SK-N-SH (cell line): ENCODE results near the gene GON7. TPM values are rescaled to one million over a fixed set of nuclear protein-coding genes. Genes with fewer than 3 reads are reported as not detected.

ENCODE experiments used
- CTCF ChIA-PET: fragments of 300-600, 350-600 bp; formaldehyde crosslinking; extraction: SDS; loops from one replicate; lab custom pipeline; 2021; lab: Yijun Ruan, JAX
- POLR2A ChIA-PET: fragments of 350-600 bp; sonication (Branson Sonifier 250); formaldehyde crosslinking; extraction: SDS; loops from one replicate; lab custom pipeline; 2020; ENCODE audit warnings: antibody characterized with exemption, inconsistent platforms; lab: Yijun Ruan, JAX
- DNase-seq: peaks from one replicate; pipeline ENCODE4 v3.0.0; 2012
- H2AFZ ChIP-seq: fragments of 200-600 bp; sonication (generic); 2 replicates; pipeline ENCODE4 v1.8.1; 2016; ENCODE audit warnings: antibody characterized with exemption, mild to moderate bottlenecking, low read depth
- H3F3A ChIP-seq: fragments of 200-600 bp; sonication (generic); replicated peaks from 2 replicates; pipeline ENCODE3; 2016; ENCODE audit warnings: antibody characterized with exemption, mild to moderate bottlenecking; ENCODE audit not compliant: insufficient read depth
- H3K27ac ChIP-seq, 2 experiments: fragments of 200-500 bp in 1 of 2; fragments of 200-600 bp in 1 of 2; sonication (Bioruptor generic) in 1 of 2; sonication (generic), shearing (Covaris generic) in 1 of 2; 2 replicates each; pipeline versions ENCODE4 v1.5.1 to v1.6.1; 2014 to 2016; ENCODE audit warnings: low read depth in 2 of 2, inconsistent platforms in 1 of 2, low read length in 1 of 2, mild to moderate bottlenecking in 1 of 2, mixed read lengths in 1 of 2
- H3K27me3 ChIP-seq: fragments of 200-600 bp; sonication (generic), shearing (Covaris generic); 2 replicates; pipeline ENCODE4 v1.6.1; 2016; ENCODE audit warnings: mixed run types; ENCODE audit not compliant: insufficient read depth
- H3K36me3 ChIP-seq, 2 experiments: fragments of 200-500 bp in 1 of 2; fragments of 200-600 bp in 1 of 2; sonication (Bioruptor generic) in 1 of 2; sonication (generic) in 1 of 2; replicated peaks in 1 of 2; 2 replicates each; pipeline versions ENCODE3 to v1.5.1; 2014 to 2016; ENCODE audit warnings: low read length in 1 of 2, mild to moderate bottlenecking in 1 of 2; ENCODE audit not compliant: insufficient read depth in 2 of 2, control insufficient read depth in 1 of 2
- H3K4me1 ChIP-seq, 2 experiments: fragments of 200-500 bp in 1 of 2; fragments of 200-600 bp in 1 of 2; sonication (Bioruptor generic) in 1 of 2; sonication (generic), shearing (Covaris generic) in 1 of 2; 2 replicates each; pipeline versions ENCODE4 v1.5.1 to v1.6.1; 2014 to 2016; ENCODE audit warnings: low read depth in 1 of 2, low read length in 1 of 2, mixed run types in 1 of 2; ENCODE audit not compliant: insufficient read depth in 2 of 2, control insufficient read depth in 1 of 2
- H3K4me2 ChIP-seq: fragments of 200-600 bp; sonication (generic), shearing (Covaris generic); 2 replicates; pipeline ENCODE4 v1.6.1; 2017; ENCODE audit warnings: mixed run types
- H3K4me3 ChIP-seq, 2 experiments: fragments of 200-500 bp in 1 of 2; fragments of 200-600 bp in 1 of 2; sonication (Bioruptor generic) in 1 of 2; sonication (generic), shearing (Covaris generic) in 1 of 2; 2 replicates each; pipeline versions ENCODE4 v1.5.1 to v1.8.1; 2014 to 2016; ENCODE audit warnings: low read depth in 2 of 2, inconsistent platforms in 1 of 2, low read length in 1 of 2, mild to moderate bottlenecking in 1 of 2, mixed read lengths in 1 of 2, moderate library complexity in 1 of 2
- H3K79me2 ChIP-seq: fragments of 200-600 bp; sonication (generic); 2 replicates; pipeline ENCODE4 v1.8.1; 2017; ENCODE audit warnings: mild to moderate bottlenecking; ENCODE audit not compliant: insufficient read depth
- H3K9ac ChIP-seq: fragments of 200-600 bp; sonication (generic); 2 replicates; pipeline ENCODE4 v1.6.1; 2017; ENCODE audit warnings: mixed run types
- H3K9me2 ChIP-seq: fragments of 200-600 bp; sonication (generic); 2 replicates; pipeline ENCODE4 v1.6.1; 2017; ENCODE audit warnings: mixed run types
- H3K9me3 ChIP-seq: fragments of 200-600 bp; sonication (generic); 2 replicates; pipeline ENCODE4 v1.6.1; 2017; ENCODE audit warnings: mixed run types, mild to moderate bottlenecking, moderate library complexity
- H4K20me1 ChIP-seq: fragments of 200-600 bp; sonication (generic); 2 replicates; pipeline ENCODE4 v1.6.1; 2017; ENCODE audit warnings: mild to moderate bottlenecking, mixed run types; ENCODE audit not compliant: insufficient read depth
- EP300 ChIP-seq, 2 experiments: IDR thresholded peaks; 2 replicates each; pipeline versions ENCODE4 v1.4.0 to v1.6.1; 2012; ENCODE audit warnings: borderline replicate concordance in 1 of 2, low read depth in 1 of 2, low read length in 1 of 2
- FOXJ3 ChIP-seq: sonication (generic); formaldehyde crosslinking; IDR thresholded peaks from 2 replicates; pipeline ENCODE4 v1.5.1; 2020; ENCODE audit warnings: mild to moderate bottlenecking, missing genetic modification reagents
- FOXM1 ChIP-seq: IDR thresholded peaks from 2 replicates; pipeline ENCODE4 v1.4.0; 2012; ENCODE audit warnings: low read depth, mild to moderate bottlenecking
- GATA2 ChIP-seq: sonication (generic); formaldehyde crosslinking; IDR thresholded peaks from 2 replicates; pipeline ENCODE4 v1.5.0; 2020; ENCODE audit warnings: mild to moderate bottlenecking, missing genetic modification reagents
- MXI1 ChIP-seq: IDR thresholded peaks from 2 replicates; pipeline ENCODE4 v1.6.1; 2012; ENCODE audit warnings: mild to moderate bottlenecking, low read depth, low read length, improper control_type of control experiment
- NFIC ChIP-seq: IDR thresholded peaks from 2 replicates; pipeline ENCODE4 v1.4.0; 2012; ENCODE audit warnings: borderline replicate concordance
- POLR2AphosphoS5 ChIP-seq: IDR thresholded peaks from 2 replicates; pipeline ENCODE4 v1.6.1; 2012; ENCODE audit warnings: low read depth, low read length
- RAD21 ChIP-seq: IDR thresholded peaks from 2 replicates; pipeline ENCODE4 v1.6.1; 2012; ENCODE audit warnings: mild to moderate bottlenecking, low read length
- SMC3 ChIP-seq: IDR thresholded peaks from 2 replicates; pipeline ENCODE4 v1.6.1; 2012; ENCODE audit warnings: low read depth, low read length, improper control_type of control experiment
- YY1 ChIP-seq: IDR thresholded peaks from 2 replicates; pipeline ENCODE4 v1.4.0; 2012; ENCODE audit warnings: low read depth, mild to moderate bottlenecking
- WGBS: methylation state at CpG from one replicate; pipeline ENCODE4 v1.1.6; 2017; ENCODE audit warnings: low lambda C conversion rate; 5-methylcytosine and 5-hydroxymethylcytosine counted together
- polyA plus RNA-seq, 3 experiments: library from polyadenylated mRNA; depleted of rRNA; stranded (reverse); fragments of >200 nt; gene quantifications; 2 replicates each; pipeline ENCODE4 v1.2.3, GENCODE V29; 2012
- TF ChIP-seq, protein P1 (sequence below): IDR thresholded peaks from 2 replicates; pipeline ENCODE4 v1.6.1; 2012; ENCODE audit warnings: mild to moderate bottlenecking, low read depth, low read length, moderate library complexity
- TF ChIP-seq, protein P2 (sequence below): IDR thresholded peaks from 2 replicates; pipeline ENCODE4; 2012
- TF ChIP-seq, protein P3 (sequence below): fragments of 150-350 bp; IDR thresholded peaks from 2 replicates; pipeline ENCODE4 v1.6.1; 2016; ENCODE audit warnings: mild to moderate bottlenecking, low read depth, low read length
- TF ChIP-seq, protein P4 (sequence below): IDR thresholded peaks from 2 replicates; pipeline ENCODE4 v1.4.0; 2012; ENCODE audit warnings: low read depth, borderline replicate concordance

Gene GON7
- polyA plus RNA-seq, 1 of the 3 experiments (the other 2 are of a cell fraction), result 14.8 TPM

DNA sequence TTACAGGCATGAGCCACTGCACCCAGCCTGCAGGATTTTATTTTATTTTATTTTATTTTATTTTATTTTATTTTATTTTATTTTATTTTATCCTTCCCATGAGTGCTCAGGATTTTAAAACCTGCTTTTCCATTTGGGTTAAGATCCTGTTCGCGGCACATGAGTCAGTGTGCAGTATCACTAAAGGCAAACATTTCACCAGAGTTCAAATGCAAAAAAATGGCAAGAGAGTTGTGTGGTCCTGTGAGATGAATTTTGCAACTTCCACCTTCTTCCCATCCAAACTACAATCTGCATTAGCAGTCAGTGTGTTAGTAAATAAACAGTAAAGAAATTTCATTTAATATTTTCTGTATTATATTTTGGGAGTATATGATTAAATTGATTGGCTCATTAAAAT lies 51.2 kb downstream of the GON7 start (continued):
- TF ChIP-seq, protein P1, sequence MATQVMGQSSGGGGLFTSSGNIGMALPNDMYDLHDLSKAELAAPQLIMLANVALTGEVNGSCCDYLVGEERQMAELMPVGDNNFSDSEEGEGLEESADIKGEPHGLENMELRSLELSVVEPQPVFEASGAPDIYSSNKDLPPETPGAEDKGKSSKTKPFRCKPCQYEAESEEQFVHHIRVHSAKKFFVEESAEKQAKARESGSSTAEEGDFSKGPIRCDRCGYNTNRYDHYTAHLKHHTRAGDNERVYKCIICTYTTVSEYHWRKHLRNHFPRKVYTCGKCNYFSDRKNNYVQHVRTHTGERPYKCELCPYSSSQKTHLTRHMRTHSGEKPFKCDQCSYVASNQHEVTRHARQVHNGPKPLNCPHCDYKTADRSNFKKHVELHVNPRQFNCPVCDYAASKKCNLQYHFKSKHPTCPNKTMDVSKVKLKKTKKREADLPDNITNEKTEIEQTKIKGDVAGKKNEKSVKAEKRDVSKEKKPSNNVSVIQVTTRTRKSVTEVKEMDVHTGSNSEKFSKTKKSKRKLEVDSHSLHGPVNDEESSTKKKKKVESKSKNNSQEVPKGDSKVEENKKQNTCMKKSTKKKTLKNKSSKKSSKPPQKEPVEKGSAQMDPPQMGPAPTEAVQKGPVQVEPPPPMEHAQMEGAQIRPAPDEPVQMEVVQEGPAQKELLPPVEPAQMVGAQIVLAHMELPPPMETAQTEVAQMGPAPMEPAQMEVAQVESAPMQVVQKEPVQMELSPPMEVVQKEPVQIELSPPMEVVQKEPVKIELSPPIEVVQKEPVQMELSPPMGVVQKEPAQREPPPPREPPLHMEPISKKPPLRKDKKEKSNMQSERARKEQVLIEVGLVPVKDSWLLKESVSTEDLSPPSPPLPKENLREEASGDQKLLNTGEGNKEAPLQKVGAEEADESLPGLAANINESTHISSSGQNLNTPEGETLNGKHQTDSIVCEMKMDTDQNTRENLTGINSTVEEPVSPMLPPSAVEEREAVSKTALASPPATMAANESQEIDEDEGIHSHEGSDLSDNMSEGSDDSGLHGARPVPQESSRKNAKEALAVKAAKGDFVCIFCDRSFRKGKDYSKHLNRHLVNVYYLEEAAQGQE, result no peak
- TF ChIP-seq, all 33 proteins: peak for 0

DNA sequence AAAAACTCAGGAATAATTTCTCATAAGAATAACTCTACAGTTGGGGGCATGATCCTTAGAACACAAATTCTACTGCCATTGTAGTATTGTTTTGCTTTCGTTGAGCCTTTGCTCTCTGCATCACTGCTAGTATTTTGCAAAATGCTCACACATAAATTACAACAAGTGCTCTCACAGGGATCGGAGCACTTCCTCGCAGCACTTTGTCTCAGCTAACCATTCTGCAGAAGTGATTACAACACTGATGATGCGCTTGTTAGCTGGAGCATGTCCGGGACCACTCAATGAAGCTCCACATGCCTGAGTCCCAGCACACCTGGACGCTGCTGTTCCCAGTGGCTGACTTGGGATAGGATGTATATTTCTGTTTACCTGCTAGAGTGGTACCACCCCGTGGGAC lies 53.7 kb downstream of the GON7 start:
- Histone ChIP-seq H3K9me3 (no peaks in the 10 kb centered on the region), H3K27me3 (no peaks in the 10 kb centered on the region), H3K27ac (no peak overlapping the region), H3K4me3 (no peak overlapping the region), H3K36me3 (no peaks in the 10 kb centered on the region), H2AFZ (no peak overlapping the region), H3K4me2 (no peak overlapping the region), H3K9me2 (no peaks in the 10 kb centered on the region), H3K9ac (no peak overlapping the region), H4K20me1 (no peaks in the 10 kb centered on the region), H3K4me1 (peaks cover 0 to 3% of the 10 kb centered on the region in 2 experiments; a peak in 1 of 4 replicates), H3F3A (no peaks in the 10 kb centered on the region), H3K79me2 (no peaks in the 10 kb centered on the region)
- 61% methylated on average over 7 of the region's 7 CpGs for WGBS
- POLR2A ChIA-PET, result no interaction called here
- TF ChIP-seq MXI1 (no peak), RAD21 (no peak), POLR2AphosphoS5 (no peak), YY1 (no peak), FOXM1 (no peak), GATA2 (CRISPR knock-in tag) (no peak), FOXJ3 (CRISPR knock-in tag) (no peak), SMC3 (no peak), NFIC (no peak), EP300 (IDR thresholded peaks at IDR 0.05; ENCODE audit: borderline replicate concordance in 1 of 2, low read depth in 1 of 2, low read length in 1 of 2) (no peak)
- TF ChIP-seq, protein P2, sequence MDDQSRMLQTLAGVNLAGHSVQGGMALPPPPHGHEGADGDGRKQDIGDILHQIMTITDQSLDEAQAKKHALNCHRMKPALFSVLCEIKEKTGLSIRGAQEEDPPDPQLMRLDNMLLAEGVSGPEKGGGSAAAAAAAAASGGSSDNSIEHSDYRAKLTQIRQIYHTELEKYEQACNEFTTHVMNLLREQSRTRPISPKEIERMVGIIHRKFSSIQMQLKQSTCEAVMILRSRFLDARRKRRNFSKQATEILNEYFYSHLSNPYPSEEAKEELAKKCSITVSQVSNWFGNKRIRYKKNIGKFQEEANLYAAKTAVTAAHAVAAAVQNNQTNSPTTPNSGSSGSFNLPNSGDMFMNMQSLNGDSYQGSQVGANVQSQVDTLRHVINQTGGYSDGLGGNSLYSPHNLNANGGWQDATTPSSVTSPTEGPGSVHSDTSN, result no peak
- TF ChIP-seq, protein P3, sequence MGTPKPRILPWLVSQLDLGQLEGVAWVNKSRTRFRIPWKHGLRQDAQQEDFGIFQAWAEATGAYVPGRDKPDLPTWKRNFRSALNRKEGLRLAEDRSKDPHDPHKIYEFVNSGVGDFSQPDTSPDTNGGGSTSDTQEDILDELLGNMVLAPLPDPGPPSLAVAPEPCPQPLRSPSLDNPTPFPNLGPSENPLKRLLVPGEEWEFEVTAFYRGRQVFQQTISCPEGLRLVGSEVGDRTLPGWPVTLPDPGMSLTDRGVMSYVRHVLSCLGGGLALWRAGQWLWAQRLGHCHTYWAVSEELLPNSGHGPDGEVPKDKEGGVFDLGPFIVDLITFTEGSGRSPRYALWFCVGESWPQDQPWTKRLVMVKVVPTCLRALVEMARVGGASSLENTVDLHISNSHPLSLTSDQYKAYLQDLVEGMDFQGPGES, result no peak
- TF ChIP-seq, protein P4, sequence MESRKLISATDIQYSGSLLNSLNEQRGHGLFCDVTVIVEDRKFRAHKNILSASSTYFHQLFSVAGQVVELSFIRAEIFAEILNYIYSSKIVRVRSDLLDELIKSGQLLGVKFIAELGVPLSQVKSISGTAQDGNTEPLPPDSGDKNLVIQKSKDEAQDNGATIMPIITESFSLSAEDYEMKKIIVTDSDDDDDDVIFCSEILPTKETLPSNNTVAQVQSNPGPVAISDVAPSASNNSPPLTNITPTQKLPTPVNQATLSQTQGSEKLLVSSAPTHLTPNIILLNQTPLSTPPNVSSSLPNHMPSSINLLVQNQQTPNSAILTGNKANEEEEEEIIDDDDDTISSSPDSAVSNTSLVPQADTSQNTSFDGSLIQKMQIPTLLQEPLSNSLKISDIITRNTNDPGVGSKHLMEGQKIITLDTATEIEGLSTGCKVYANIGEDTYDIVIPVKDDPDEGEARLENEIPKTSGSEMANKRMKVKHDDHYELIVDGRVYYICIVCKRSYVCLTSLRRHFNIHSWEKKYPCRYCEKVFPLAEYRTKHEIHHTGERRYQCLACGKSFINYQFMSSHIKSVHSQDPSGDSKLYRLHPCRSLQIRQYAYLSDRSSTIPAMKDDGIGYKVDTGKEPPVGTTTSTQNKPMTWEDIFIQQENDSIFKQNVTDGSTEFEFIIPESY, result no peak
- CTCF ChIA-PET, result interaction anchor here (0.7 kb wide), 1 partner anchor 684 kb away, joined by 3 read pairs; no protein-coding TSS in a partner anchor
- DNase-seq, result no peak

Other genes with a start within 250 kb of the GON7 start
- 23.2 and 30.2 TPM in 2 replicates for gene ITPK1, start 91.1 kb downstream of the GON7 start, polyA plus RNA-seq (2012; rRNA removed)
- gene MOAP1, start 22.2 kb downstream of the GON7 start, polyA plus RNA-seq (2012; rRNA removed), result 25.0 and 42.0 TPM in 2 replicates
- gene LYSET, start 21.7 kb downstream of the GON7 start, polyA plus RNA-seq (2012; rRNA removed), result 17.7 and 18.5 TPM in 2 replicates
- gene UBR7, start 191 bp upstream of the GON7 start, polyA plus RNA-seq (2012; rRNA removed), result 28.2 and 29.7 TPM in 2 replicates
- 8.6 and 9.7 TPM in 2 replicates for gene BTBD7, start 126.0 kb upstream of the GON7 start, polyA plus RNA-seq (2012; rRNA removed)
- not detected in 2 replicates for gene COX8C, start 140.1 kb upstream of the GON7 start, polyA plus RNA-seq (2012; rRNA removed)
- gene UNC79, start 223.9 kb upstream of the GON7 start, polyA plus RNA-seq (2012; rRNA removed), result 0.10 and 0.28 TPM in 2 replicates